Choroid plexus epithelial cell (primary cell): Measurements from ENCODE around the gene ANKRD29.
A peak's percentile ranks its signal among the peaks of the same experiment; 100 is the strongest.

ENCODE experiments used
- DNase-seq: peaks from one replicate; pipeline ENCODE4 v3.0.0-alpha.2; 2010; ENCODE audit warnings: low read depth
- H3K4me3 ChIP-seq: 2 replicates; pipeline ENCODE4 v1.5.1; 2011; ENCODE audit warnings: low read depth, mild to moderate bottlenecking, control low read depth, low read length, moderate library complexity
- CTCF ChIP-seq: conservative IDR thresholded peaks from 2 replicates; pipeline ENCODE4 v1.5.1; 2011; ENCODE audit warnings: low read depth, mild to moderate bottlenecking, control low read depth, inconsistent platforms, low read length, moderate library complexity

The ANKRD29 gene

DNA sequence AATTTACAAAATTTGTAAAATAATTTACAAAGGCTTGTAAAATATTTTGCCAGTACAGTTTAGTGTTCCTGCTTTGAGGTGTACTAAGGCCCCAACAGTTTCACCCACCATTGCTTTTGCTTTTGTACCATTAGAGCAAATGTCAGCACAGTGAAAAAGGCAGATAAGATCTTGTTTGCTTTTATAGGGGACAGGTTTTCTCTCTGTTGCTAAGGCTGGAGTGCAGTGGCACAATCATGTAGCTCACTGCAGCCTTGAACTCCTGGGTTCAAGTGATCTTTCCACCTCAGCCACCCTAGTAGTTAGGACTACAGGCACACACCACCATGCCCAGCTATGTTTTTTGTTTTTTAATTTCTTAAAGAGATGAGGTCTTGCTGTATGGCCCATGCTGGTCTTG is 56.8 kb downstream of the ANKRD29 start:
- TF ChIP-seq CTCF = no peak
- no peak overlapping the region for H3K4me3 ChIP-seq
- no peak for DNase-seq

GRCh38 chr18:23599809-23600208 is 62.9 kb downstream of the ANKRD29 start:
- TF ChIP-seq CTCF = no peak
- DNase-seq = peak; percentile 19
- H3K4me3 ChIP-seq = no peak overlapping the region

DNA sequence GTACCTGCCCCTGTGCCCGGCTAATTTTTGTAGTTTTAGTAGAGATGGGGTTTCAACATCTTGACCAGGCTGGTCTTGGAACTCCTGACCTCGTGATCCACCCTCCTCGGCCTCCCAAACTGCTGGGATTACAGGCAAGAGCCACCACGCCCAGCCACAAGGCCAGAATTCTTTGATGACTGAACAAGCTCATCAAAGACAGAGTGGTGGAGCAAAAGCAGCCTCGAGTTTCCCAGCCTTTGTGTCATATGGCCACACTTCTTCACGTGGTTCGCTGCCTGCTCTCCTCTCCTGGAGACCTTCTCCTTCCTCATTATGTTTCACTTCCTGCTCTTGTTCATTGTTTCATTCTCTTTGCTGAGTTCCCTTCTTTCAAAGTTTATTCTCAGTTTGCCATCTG is 66.5 kb downstream of the ANKRD29 start:
- no peak for DNase-seq
- TF ChIP-seq CTCF = no peak
- no peak overlapping the region for H3K4me3 ChIP-seq

DNA sequence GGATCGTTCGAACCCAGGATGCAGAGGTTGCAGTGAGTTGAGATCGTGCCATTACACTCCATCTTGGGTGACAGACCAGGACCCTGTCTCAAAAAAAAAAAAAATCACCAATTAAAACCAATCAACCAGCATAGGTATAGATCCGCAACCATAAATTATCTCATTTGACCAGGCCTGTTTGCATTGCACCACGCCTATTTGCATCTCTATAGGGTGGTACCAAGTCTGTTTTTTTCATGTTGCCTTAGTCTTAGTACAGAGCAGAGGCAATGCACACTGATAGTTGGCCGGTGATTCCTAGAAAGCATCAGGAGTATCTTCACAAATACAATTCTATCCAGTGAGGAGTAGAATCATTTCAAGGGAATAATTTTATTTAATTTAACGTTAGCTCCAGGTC is 67.1 kb downstream of the ANKRD29 start:
- no peak for TF ChIP-seq CTCF
- no peak overlapping the region for H3K4me3 ChIP-seq
- no peak for DNase-seq

DNA sequence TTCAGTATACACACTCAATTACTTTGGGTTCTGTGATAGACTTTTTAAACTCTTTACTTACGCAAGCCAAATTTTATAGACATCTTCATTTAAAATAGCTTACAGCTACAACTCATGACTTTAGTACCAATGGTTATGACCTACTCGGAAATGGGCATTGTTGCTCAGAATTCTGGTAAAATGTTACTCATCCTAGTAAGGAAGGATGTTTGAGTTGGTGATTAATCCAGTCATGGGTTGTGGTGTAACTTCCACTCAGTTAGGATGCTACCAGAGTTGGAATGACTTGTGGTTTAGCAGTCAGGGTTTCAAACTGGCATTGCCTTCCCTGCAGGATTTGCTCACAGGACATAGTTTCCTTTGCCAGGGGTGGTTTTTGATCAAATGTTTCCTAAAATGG is 69.0 kb downstream of the ANKRD29 start:
- no peak overlapping the region for H3K4me3 ChIP-seq
- no peak for TF ChIP-seq CTCF
- peak; percentile 80 for DNase-seq

GRCh38 chr18:23592911-23593310 is 69.8 kb downstream of the ANKRD29 start:
- H3K4me3 ChIP-seq = no peak overlapping the region
- no peak for DNase-seq
- no peak for TF ChIP-seq CTCF

DNA sequence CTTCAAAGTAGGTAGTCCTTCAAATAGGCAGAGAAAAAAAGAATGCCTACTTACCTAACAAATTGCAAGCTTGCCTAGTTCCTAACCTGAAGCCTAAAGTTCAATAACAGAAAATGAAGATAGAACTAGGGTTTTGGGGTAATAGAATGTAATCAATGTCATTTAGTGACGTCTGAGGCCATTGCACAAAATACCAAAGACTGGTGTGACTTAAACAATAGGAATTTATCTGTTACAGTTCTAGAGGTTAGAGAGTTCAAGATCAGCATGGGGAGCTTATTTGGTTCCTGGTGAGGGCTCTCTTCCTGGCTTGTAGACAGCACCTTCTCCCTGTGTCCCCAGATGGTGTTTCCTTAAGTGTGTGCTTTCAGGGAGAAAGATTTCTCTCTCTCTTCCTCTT is 71.7 kb downstream of the ANKRD29 start:
- H3K4me3 ChIP-seq = no peak overlapping the region
- peak; percentile 28 for DNase-seq
- TF ChIP-seq CTCF = no peak
